GM21526 (cell line): ENCODE measurements around the gene CABYR.

Experiments used
- ATAC-seq: cut with Tn5 transposase; IDR thresholded peaks from one replicate; pipeline ENCODE4 v1.9.1; 2021; ENCODE audit warnings: moderate library complexity; ENCODE audit not compliant: unreplicated experiment, low FRiP score

The CABYR gene

GRCh38 chr18:24189007-24189528, 50.2 kb downstream of the CABYR start:
- ATAC-seq: peak; percentile 61

GRCh38 chr18:24189664-24190346, 50.9 kb downstream of the CABYR start:
- no peak for ATAC-seq

- no peak for ATAC-seq
These were observed 51.7 kb downstream of the CABYR start for GRCh38 chr18:24190590-24190989.

DNA sequence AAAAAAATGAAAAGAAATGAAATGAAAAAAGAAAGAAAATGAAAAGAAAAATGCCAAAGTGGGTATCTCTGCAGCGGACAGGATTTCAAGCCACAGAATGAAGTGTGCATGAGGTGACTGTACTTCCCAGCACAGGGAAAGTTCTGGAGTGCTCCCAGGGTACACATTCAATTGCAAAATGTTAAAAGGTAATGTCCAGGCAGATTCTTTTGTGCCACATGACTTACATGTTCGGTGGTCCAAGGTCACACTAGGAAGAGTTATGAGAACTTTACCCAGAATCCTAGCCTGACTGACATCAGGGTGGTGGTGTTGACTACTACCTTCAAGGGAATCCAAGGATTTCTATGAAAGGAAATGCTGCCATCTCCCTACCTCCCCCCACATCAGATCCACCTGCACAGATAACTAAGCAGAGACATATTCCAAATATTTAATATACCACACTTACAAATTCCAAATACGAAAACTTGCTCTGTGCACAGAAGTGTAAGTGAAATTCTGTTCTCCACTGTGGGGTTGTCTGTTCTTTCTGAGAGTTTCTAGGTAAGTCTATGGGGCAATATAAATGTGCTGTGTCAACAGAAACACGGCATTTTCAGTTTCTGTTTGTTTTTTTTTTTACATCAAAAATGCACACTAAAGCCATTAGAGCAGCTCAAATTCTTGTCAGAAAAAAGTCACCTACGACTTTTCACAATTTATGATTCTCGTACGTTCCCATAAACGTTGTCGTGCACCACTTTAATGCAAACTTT, 56.6 kb downstream of the CABYR start:
- no peak for ATAC-seq

GRCh38 chr18:24196764-24197163, 57.9 kb downstream of the CABYR start:
- no peak for ATAC-seq

- ATAC-seq: no peak
These were observed 58.5 kb downstream of the CABYR start for GRCh38 chr18:24197412-24197811.

- ATAC-seq: no peak
These were observed 59.6 kb downstream of the CABYR start for GRCh38 chr18:24198461-24198860.

- ATAC-seq: no peak
These were observed 60.6 kb downstream of the CABYR start for GRCh38 chr18:24199372-24199962.

- ATAC-seq: no peak
These were observed 61.8 kb downstream of the CABYR start for GRCh38 chr18:24200494-24201290.

- no peak for ATAC-seq
These were observed 63.1 kb downstream of the CABYR start for GRCh38 chr18:24201699-24202687.

DNA sequence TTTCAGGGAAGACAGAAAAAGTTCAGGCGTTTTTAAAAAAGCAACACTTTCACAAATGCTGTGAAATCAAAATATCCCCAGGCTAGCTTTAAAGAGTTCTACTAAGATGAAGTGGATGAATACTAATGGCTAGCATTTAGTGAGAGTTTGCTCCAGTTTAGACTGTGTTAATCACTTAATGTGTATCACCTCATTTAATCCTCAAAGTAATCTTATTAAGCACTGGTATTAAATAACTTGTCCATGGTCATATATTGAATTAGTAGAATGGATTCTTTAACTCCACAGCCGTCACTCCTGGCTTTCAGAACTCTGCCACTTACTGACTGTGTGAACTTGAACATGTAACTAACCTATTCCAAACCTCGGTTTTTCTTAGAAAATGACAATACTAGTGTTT, 66.0 kb downstream of the CABYR start:
- ATAC-seq: no peak

GRCh38 chr18:24208270-24209035, 69.6 kb downstream of the CABYR start:
- ATAC-seq: no peak

GRCh38 chr18:24209558-24209957, 70.7 kb downstream of the CABYR start:
- ATAC-seq: no peak
